HepG2 (cell line): ENCODE results near the gene PARS2. TPM values are rescaled to one million over a fixed set of nuclear protein-coding genes. Genes with fewer than 3 reads are reported as not detected.

Experiments
- AGO1 ChIP-seq: fragments of 200-400 bp; formaldehyde crosslinking; IDR thresholded peaks from 2 replicates; pipeline ENCODE4 v1.6.1; 2017; ENCODE audit warnings: mild to moderate bottlenecking, low read depth, low read length, moderate library complexity; ENCODE audit not compliant: poor library complexity, severe bottlenecking
- ASH2L ChIP-seq: fragments of 300-600, 200-600 bp; sonication (generic); IDR thresholded peaks from 2 replicates; pipeline ENCODE4 v1.7.0; 2017; ENCODE audit warnings: low read depth, mild to moderate bottlenecking, moderate library complexity, mixed read lengths, low read length; ENCODE audit not compliant: insufficient read length
- ATF3 ChIP-seq: sonication (generic); formaldehyde crosslinking; IDR thresholded peaks from 2 replicates; pipeline ENCODE4 v1.4.0; 2020; ENCODE audit warnings: missing genetic modification reagents
- BRD4 ChIP-seq: sonication (generic); formaldehyde crosslinking; IDR thresholded peaks from 2 replicates; pipeline ENCODE4 v1.4.0; 2020; ENCODE audit warnings: missing genetic modification reagents
- MATR3 ChIP-seq: sonication (generic); formaldehyde crosslinking; IDR thresholded peaks from 2 replicates; pipeline ENCODE4 v1.4.0; 2020; ENCODE audit warnings: missing genetic modification reagents
- NFAT5 ChIP-seq: sonication (generic); formaldehyde crosslinking; IDR thresholded peaks from 2 replicates; pipeline ENCODE4 v1.4.0; 2020; ENCODE audit warnings: missing genetic modification reagents
- NFIB ChIP-seq: sonication (generic); formaldehyde crosslinking; IDR thresholded peaks from 2 replicates; pipeline ENCODE4 v1.9.0; 2021; ENCODE audit warnings: missing genetic modification reagents, mild to moderate bottlenecking, borderline replicate concordance
- SALL1 ChIP-seq: sonication (generic); formaldehyde crosslinking; IDR thresholded peaks from 2 replicates; pipeline ENCODE4 v1.8.0; 2022; ENCODE audit warnings: mild to moderate bottlenecking, missing genetic modification reagents
- SAP130 ChIP-seq: IDR thresholded peaks from 2 replicates; pipeline ENCODE4 v1.6.1; 2016; ENCODE audit warnings: low read depth
- SMAD1 ChIP-seq: sonication (generic); formaldehyde crosslinking; IDR thresholded peaks from 2 replicates; pipeline ENCODE4 v1.4.0; 2020; ENCODE audit warnings: missing genetic modification reagents, low read depth, mild to moderate bottlenecking, borderline replicate concordance
- TAF1 ChIP-seq: sonication (generic); formaldehyde crosslinking; IDR thresholded peaks from 2 replicates; pipeline ENCODE4 v1.4.0; 2020; ENCODE audit warnings: missing genetic modification reagents
- TBX3 ChIP-seq: fragments of 450-650 bp; IDR thresholded peaks from 2 replicates; pipeline ENCODE4 v1.6.1; 2017; ENCODE audit warnings: antibody characterized with exemption, mild to moderate bottlenecking, inconsistent platforms, borderline replicate concordance
- ZFP41 ChIP-seq: sonication (generic); formaldehyde crosslinking; IDR thresholded peaks from 2 replicates; pipeline ENCODE4 v1.4.0; 2020; ENCODE audit warnings: mild to moderate bottlenecking, missing genetic modification reagents, borderline replicate concordance
- ZGPAT ChIP-seq: IDR thresholded peaks from 2 replicates; pipeline ENCODE4 v1.6.1; 2016; ENCODE audit warnings: mild to moderate bottlenecking
- ZMAT5 ChIP-seq: sonication (generic); formaldehyde crosslinking; IDR thresholded peaks from 2 replicates; pipeline ENCODE4 v1.5.0; 2020; ENCODE audit warnings: mild to moderate bottlenecking, low read depth, missing genetic modification reagents, borderline replicate concordance
- ZNF414 ChIP-seq: sonication (generic); formaldehyde crosslinking; IDR thresholded peaks from 2 replicates; pipeline ENCODE4 v1.5.0; 2020; ENCODE audit warnings: missing genetic modification reagents
- ZNF431 ChIP-seq: sonication (generic); formaldehyde crosslinking; IDR thresholded peaks from 2 replicates; pipeline ENCODE4 v1.9.0; 2022; ENCODE audit warnings: missing genetic modification reagents, low read depth, mild to moderate bottlenecking, borderline replicate concordance
- ZNF598 ChIP-seq: sonication (generic); formaldehyde crosslinking; IDR thresholded peaks from 2 replicates; pipeline ENCODE4 v1.5.1; 2020; ENCODE audit warnings: mild to moderate bottlenecking, missing genetic modification reagents, borderline replicate concordance
- ZNF672 ChIP-seq: sonication (generic); formaldehyde crosslinking; IDR thresholded peaks from 2 replicates; pipeline ENCODE4 v1.8.1; 2022; ENCODE audit warnings: missing genetic modification reagents
- ZNF724P ChIP-seq: sonication (generic); formaldehyde crosslinking; IDR thresholded peaks from 2 replicates; pipeline ENCODE4 v1.8.0; 2022; ENCODE audit warnings: missing genetic modification reagents, borderline replicate concordance
- polyA plus RNA-seq, 8 experiments: library from polyadenylated mRNA; depleted of rRNA in 3 of 8; stranded (reverse) in 7 of 8; unstranded in 1 of 8; fragments of >200 nt; fragmentation: Illumina TruSeq in 4 of 8; extraction: Trizol in 4 of 8; gene quantifications; 2 replicates each; pipeline versions ENCODE4 v1.2.1 to v1.2.3, GENCODE V29; 2011 to 2016; ENCODE audit warnings: low read depth in 4 of 8, missing spikeins in 1 of 8, mixed read lengths in 1 of 8; ENCODE audit not compliant: insufficient read depth in 1 of 8
- total RNA-seq, 5 experiments: library from RNA; depleted of rRNA; stranded (reverse); fragments of >200 nt; fragmentation: Illumina TruSeq; extraction: Trizol; gene quantifications; 2 replicates each; pipeline ENCODE4 v1.2.3, GENCODE V29; 2016; ENCODE audit warnings: low read depth in 1 of 5

PARS2 gene
- total and polyA plus RNA-seq, 2 of the 13 experiments (the other 11 are each of a cell fraction or from before 2014, with no cell fraction given) = 2.4 to 4.6 TPM

- TF ChIP-seq TAF1 (CRISPR knock-in tag) (peak; percentile 84), SALL1 (peak; percentile 59), TBX3 (no peak; the same call in 1 of the 2 replicates), NFIB (no peak), ZMAT5 (CRISPR knock-in tag) (no peak), BRD4 (no peak; the same call in 1 of the 2 replicates), ATF3 (CRISPR knock-in tag) (peak; percentile 13; the same call in 1 of the 2 replicates), ZNF598 (CRISPR knock-in tag) (no peak; the same call in 1 of the 2 replicates), ZNF724P (CRISPR knock-in tag) (no peak), ZNF672 (CRISPR knock-in tag) (no peak), NFAT5 (0 out of 2 replicates have a peak, but pooled peaks have one; percentile 32), SAP130 (CRISPR knock-in tag) (peak; percentile 71), SMAD1 (CRISPR knock-in tag) (peak; percentile 31; the same call in 1 of the 2 replicates), MATR3 (CRISPR knock-in tag) (no peak), ZNF431 (no peak), ASH2L (peak; percentile 79), ZNF414 (CRISPR knock-in tag) (no peak), ZFP41 (CRISPR knock-in tag) (no peak), AGO1 (peak; percentile 46), ZGPAT (CRISPR knock-in tag) (no peak; the same call in 1 of the 2 replicates)
Observed at GRCh38 chr1:54764133-54764921, at the start of gene PARS2 (continued).
